Left lung (tissue), 10 donors: Measurements from ENCODE around the gene FSHR. TPM values are rescaled to one million over a fixed set of nuclear protein-coding genes. Genes with fewer than 3 reads are reported as not detected.
A peak's percentile ranks its signal among the peaks of the same experiment; 100 is the strongest.

Source experiments
- ATAC-seq: fragments of 200-7000 bp; cut with Tn5 transposase; one replicate; pipeline ENCODE4 v1.9.1; 2020; ENCODE audit warnings: moderate library complexity
- DNase-seq, 4 donors: peaks; one replicate each; pipeline ENCODE4 v3.0.0-alpha.2; 2013 to 2020
- H3K27ac ChIP-seq, 2 donors: fragments of 200-600 bp; sonication (generic) in 1 of 2; one replicate each; pipeline versions ENCODE4 v1.5.0 to v1.8.0; 2020 to 2021
- H3K27me3 ChIP-seq, 2 donors: fragments of 200-600 bp; sonication (generic) in 1 of 2; one replicate each; pipeline versions ENCODE4 v1.5.0 to v1.8.0; 2020 to 2021
- H3K36me3 ChIP-seq, 2 donors: fragments of 200-600 bp; sonication (generic) in 1 of 2; one replicate each; pipeline versions ENCODE4 v1.5.0 to v1.8.0; 2020 to 2021
- H3K4me1 ChIP-seq, 2 donors: fragments of 200-600 bp; one replicate each; pipeline ENCODE4 v1.8.0; 2021
- H3K4me3 ChIP-seq, 2 donors: fragments of 200-600 bp; sonication (generic) in 1 of 2; one replicate each; pipeline versions ENCODE4 v1.5.0 to v1.8.0; 2020 to 2021; ENCODE audit warnings: mild to moderate bottlenecking in 1 of 2
- H3K9me3 ChIP-seq, 2 donors: fragments of 200-600 bp; sonication (generic) in 1 of 2; one replicate each; pipeline versions ENCODE4 v1.5.0 to v1.8.0; 2020 to 2021
- CTCF ChIP-seq, 2 donors: fragments of 200-600 bp; sonication (generic) in 1 of 2; IDR thresholded peaks; one replicate each; pipeline versions ENCODE4 v1.5.0 to v1.8.0; 2021; ENCODE audit warnings: antibody characterized with exemption in 2 of 2
- intact Hi-C, 2 donors: fragments of 100-400 bp; cut with DNase I; formaldehyde crosslinking; loops; one replicate each; pipeline versions ENCODE4 v1.11.2 to v1.14.2; 2022
- polyA plus RNA-seq, 6 donors: library from polyadenylated mRNA; unstranded; fragments of 120-200 nt; gene quantifications; one replicate each; pipeline ENCODE4 v1.2.1, GENCODE V29; 2013; ENCODE audit not compliant: insufficient read length in 6 of 6
- total RNA-seq, 2 donors: library from RNA; stranded (reverse); fragmentation: NEBNext Ultra II Directional; extraction: Animal tissue kit (Norgen Biotek cat#: 25700); gene quantifications; one replicate each; pipeline ENCODE4 v1.2.1, GENCODE V29; 2021
- donor health status: DM: no; HTN: yes; CAD: no.
- donor health status: DM: no; HTN: no; CAD: no.

Gene FSHR
- total and polyA plus RNA-seq, 8 donors, result 0.36 TPM; not detected in 7

GRCh38 chr2:48941456-48941855, 212.9 kb downstream of the FSHR start:
- no peak for ATAC-seq

DNA sequence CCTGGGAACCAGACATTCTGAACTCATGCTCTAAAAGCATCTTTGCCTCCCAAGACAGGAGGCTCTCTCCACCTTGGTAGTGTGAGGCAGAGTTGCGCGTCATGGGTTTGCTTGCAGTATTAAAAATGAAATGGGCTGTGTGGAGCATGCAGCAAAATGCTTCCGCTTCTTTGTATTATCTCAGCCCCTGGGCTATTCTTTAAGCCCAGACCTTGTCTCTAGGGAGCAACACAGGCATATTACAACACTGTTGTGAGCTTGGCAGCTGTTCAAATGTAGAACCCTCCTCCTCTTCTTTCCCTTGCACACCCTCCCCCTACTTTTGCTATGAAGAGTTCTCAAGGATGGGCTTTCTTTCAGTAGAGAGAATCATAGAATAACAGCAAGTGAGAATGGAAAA, 213.7 kb downstream of the FSHR start:
- TF ChIP-seq CTCF (IDR thresholded peaks at IDR 0.05), result no peak
- Histone ChIP-seq H3K4me3 (no peak overlapping the region), H3K9me3 (no peaks in the 10 kb centered on the region), H3K36me3 (no peaks in the 10 kb centered on the region), H3K4me1 (no peaks in the 10 kb centered on the region), H3K27me3 (no peaks in the 10 kb centered on the region), H3K27ac (no peak overlapping the region)
- intact Hi-C loops, result loop anchor here in 1 of 2 donors (10.0 kb wide), 1 partner anchor 336 kb away; no protein-coding TSS in a partner anchor
- ATAC-seq (peak; percentile 21), DNase-seq (peak in 1 of 4 donors; percentile 43)

More at GRCh38 chr2:48941456-48941855, 212.9 kb downstream of the FSHR start:
- TF ChIP-seq CTCF (IDR thresholded peaks at IDR 0.05), result no peak
- Histone ChIP-seq H3K4me3 (no peak overlapping the region), H3K27me3 (no peaks in the 10 kb centered on the region), H3K27ac (no peak overlapping the region), H3K36me3 (no peaks in the 10 kb centered on the region), H3K9me3 (no peaks in the 10 kb centered on the region), H3K4me1 (no peaks in the 10 kb centered on the region)
- DNase-seq, result no peak
- intact Hi-C loops, result loop anchor here in 1 of 2 donors (10.0 kb wide), 1 partner anchor 337 kb away; no protein-coding TSS in a partner anchor

- intact Hi-C loops, result no loop called here
- Histone ChIP-seq H3K9me3 (no peaks in the 10 kb centered on the region), H3K27ac (no peak overlapping the region), H3K36me3 (no peaks in the 10 kb centered on the region), H3K4me3 (no peak overlapping the region), H3K4me1 (no peaks in the 10 kb centered on the region), H3K27me3 (no peaks in the 10 kb centered on the region)
- DNase-seq (no peak), ATAC-seq (no peak)
- no peak for TF ChIP-seq CTCF (IDR thresholded peaks at IDR 0.05)
Measured at GRCh38 chr2:48939232-48939631, 215.1 kb downstream of the FSHR start.

- no peak overlapping the region for H3K27ac ChIP-seq
- ATAC-seq (no peak), DNase-seq (no peak)
- no peaks in the 10 kb centered on the region for H3K4me1 ChIP-seq
- no peak overlapping the region for H3K4me3 ChIP-seq
- TF ChIP-seq CTCF (IDR thresholded peaks at IDR 0.05), result no peak
- H3K27me3 ChIP-seq, result no peaks in the 10 kb centered on the region
- no peaks in the 10 kb centered on the region for H3K36me3 ChIP-seq
- intact Hi-C loops, result no loop called here
- no peaks in the 10 kb centered on the region for H3K9me3 ChIP-seq
Measured at GRCh38 chr2:48938231-48938630, 216.1 kb downstream of the FSHR start.

DNA sequence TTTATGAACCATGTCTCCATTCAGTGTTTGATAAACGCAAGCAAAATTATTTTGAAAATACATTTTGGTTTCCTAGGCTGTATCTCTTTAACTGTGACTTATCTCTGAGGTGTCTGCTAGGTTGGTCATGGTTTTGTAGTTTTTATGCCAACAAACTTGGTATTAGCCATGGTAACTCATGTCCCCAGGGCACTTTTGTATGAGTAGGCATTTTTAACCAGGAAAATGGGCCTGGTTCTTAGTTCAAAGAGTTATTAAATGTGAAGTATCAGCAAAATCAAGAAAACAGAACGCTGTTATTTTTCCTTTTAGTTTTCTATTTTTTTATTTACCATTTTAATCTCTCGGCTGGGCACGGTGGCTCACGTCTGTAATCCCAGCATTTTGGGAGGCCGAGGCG, 219.5 kb downstream of the FSHR start:
- DNase-seq, result no peak
- Histone ChIP-seq H3K4me1 (no peaks in the 10 kb centered on the region), H3K4me3 (no peak overlapping the region), H3K9me3 (no peaks in the 10 kb centered on the region), H3K27me3 (no peaks in the 10 kb centered on the region), H3K27ac (no peak overlapping the region), H3K36me3 (no peaks in the 10 kb centered on the region)
- intact Hi-C loops, result no loop called here
- TF ChIP-seq CTCF (IDR thresholded peaks at IDR 0.05), result no peak
- ATAC-seq, result no peak
